PC-3 (cell line): ENCODE measurements around the gene ACP3. TPM values are rescaled to one million over a fixed set of nuclear protein-coding genes. Genes with fewer than 3 reads are reported as not detected.

Experiments used
- ATAC-seq: fragments of 200-7000 bp; cut with Tn5 transposase; 2 replicates; pipeline ENCODE4 v1.9.1; 2020; ENCODE audit warnings: mild to moderate bottlenecking, moderate library complexity
- BruUV-seq: library from RNA; stranded (reverse); fragments of 400-500 nt; replicated peaks from 2 replicates; lab custom pipeline; 2021; lab: Mats Ljungman, UMichigan
- CTCF ChIA-PET: fragments of 300-600 bp; sonication (Branson Sonifier 250); formaldehyde crosslinking; loops from one replicate; lab custom pipeline; 2022; ENCODE audit warnings: antibody characterized with exemption; lab: Charles Lee
- POLR2A ChIA-PET: fragments of 300-600 bp; sonication (Branson Sonifier 250); formaldehyde crosslinking; loops from one replicate; lab custom pipeline; 2022; ENCODE audit warnings: antibody characterized with exemption; ENCODE audit not compliant: unreplicated experiment; lab: Charles Lee
- DNase-seq: peaks from one replicate; pipeline ENCODE4 v3.0.0-alpha.2; 2015
- H2AFZ ChIP-seq: fragments of 300-600 bp; sonication (generic); 2 replicates; pipeline ENCODE4 v1.6.0; 2016; ENCODE audit warnings: antibody characterized with exemption, low read length
- H3F3A ChIP-seq: fragments of 300-600 bp; sonication (generic); one replicate; pipeline ENCODE4 v1.6.0; 2017; ENCODE audit warnings: antibody characterized with exemption, low read length, control low read depth, mild to moderate bottlenecking; ENCODE audit not compliant: unreplicated experiment
- H3K27ac ChIP-seq: fragments of 300-600 bp; sonication (generic); 2 replicates; pipeline ENCODE4 v1.5.1; 2016; ENCODE audit warnings: mild to moderate bottlenecking, low read length
- H3K27me3 ChIP-seq: fragments of 300-600 bp; sonication (generic); 2 replicates; pipeline ENCODE4 v1.6.1; 2016; ENCODE audit warnings: low read length, mixed read lengths
- H3K36me3 ChIP-seq: fragments of 300-600 bp; sonication (generic); 2 replicates; pipeline ENCODE4 v1.6.1; 2016; ENCODE audit warnings: low read depth, mixed run types, low read length, mixed read lengths
- H3K4me1 ChIP-seq: fragments of 300-600 bp; sonication (generic); 2 replicates; pipeline ENCODE4 v1.5.1; 2016; ENCODE audit warnings: low read length; ENCODE audit not compliant: insufficient read depth
- H3K4me2 ChIP-seq: fragments of 300-600 bp; sonication (generic); 2 replicates; pipeline ENCODE4 v1.6.0; 2016; ENCODE audit warnings: low read length
- H3K4me3 ChIP-seq: fragments of 300-600 bp; sonication (generic); 2 replicates; pipeline ENCODE4 v1.5.1; 2016; ENCODE audit warnings: mild to moderate bottlenecking, low read length, mixed read lengths
- H3K79me2 ChIP-seq: fragments of 300-600 bp; sonication (generic); 2 replicates; pipeline ENCODE4 v1.6.1; 2017; ENCODE audit warnings: low read length, mixed read lengths
- H3K9ac ChIP-seq: fragments of 300-600 bp; sonication (generic); 2 replicates; pipeline ENCODE4 v1.6.0; 2016; ENCODE audit warnings: mild to moderate bottlenecking, low read length
- H3K9me2 ChIP-seq: fragments of 300-600 bp; sonication (generic); replicated peaks from 2 replicates; pipeline ENCODE4 v1.6.1; 2016; ENCODE audit warnings: mixed run types, low read length, mixed read lengths
- H3K9me3 ChIP-seq: fragments of 300-600 bp; sonication (generic); 2 replicates; pipeline ENCODE4 v1.6.1; 2016; ENCODE audit warnings: low read length, mixed read lengths
- H4K20me1 ChIP-seq: fragments of 300-600 bp; sonication (generic); 2 replicates; pipeline ENCODE4 v1.6.1; 2016; ENCODE audit warnings: low read length, mixed read lengths
- EZH2 ChIP-seq: fragments of 300-600 bp; sonication (generic); IDR thresholded peaks from one replicate; pipeline ENCODE4 v1.6.1; 2017; ENCODE audit warnings: antibody characterized with exemption, mild to moderate bottlenecking, low read length; ENCODE audit not compliant: unreplicated experiment
- EZH2phosphoT487 ChIP-seq: fragments of 300-600 bp; sonication (generic); IDR thresholded peaks from 2 replicates; pipeline ENCODE4 v1.6.1; 2018; ENCODE audit warnings: mild to moderate bottlenecking, antibody characterized with exemption, low read length, borderline replicate concordance
- intact Hi-C: fragments of 100-400 bp; cut with micrococcal nuclease; formaldehyde crosslinking; loops from 2 replicates; pipeline ENCODE4 v1.9.0; 2023
- total RNA-seq: library from RNA; depleted of rRNA; stranded (reverse); fragments of >200 nt; gene quantifications from 2 replicates; pipeline ENCODE4 v1.2.3, GENCODE V29; 2014
- TF ChIP-seq, protein P1 (sequence below): fragments of 300-600 bp; sonication (generic); conservative IDR thresholded peaks from 2 replicates; pipeline ENCODE4 v1.5.1; 2017; ENCODE audit warnings: antibody characterized with exemption, low read depth, mild to moderate bottlenecking, low read length

The ACP3 gene
- total RNA-seq, 1 experiment from 2014 or later, result 0.15 TPM

GRCh38 chr3:132332508-132332907 is 15.3 kb downstream of the ACP3 start:
- no peaks in the 10 kb centered on the region for H3K36me3 ChIP-seq
- no peak overlapping the region for H3K9ac ChIP-seq
- H3K4me3 ChIP-seq, result no peak overlapping the region
- intact Hi-C loops, result no loop called here
- H4K20me1 ChIP-seq, result no peaks in the 10 kb centered on the region
- peaks cover 4% of the 10 kb centered on the region for H3K4me1 ChIP-seq
- no peaks in the 10 kb centered on the region for H3K9me2 ChIP-seq
- no peaks in the 10 kb centered on the region for H3K79me2 ChIP-seq
- no peak overlapping the region for H3K27ac ChIP-seq
- ATAC-seq (no peak), DNase-seq (no peak)
- no peak overlapping the region for H3K4me2 ChIP-seq
- no peaks in the 10 kb centered on the region for H3K27me3 ChIP-seq
- no peaks in the 10 kb centered on the region for H3K9me3 ChIP-seq
- POLR2A ChIA-PET, result no interaction called here
- CTCF ChIA-PET, result no interaction called here
- H3F3A ChIP-seq, result no peaks in the 10 kb centered on the region
- H2AFZ ChIP-seq, result no peak overlapping the region
- TF ChIP-seq EZH2, result no peak
- no peak for TF ChIP-seq EZH2phosphoT487
- TF ChIP-seq, protein P1, sequence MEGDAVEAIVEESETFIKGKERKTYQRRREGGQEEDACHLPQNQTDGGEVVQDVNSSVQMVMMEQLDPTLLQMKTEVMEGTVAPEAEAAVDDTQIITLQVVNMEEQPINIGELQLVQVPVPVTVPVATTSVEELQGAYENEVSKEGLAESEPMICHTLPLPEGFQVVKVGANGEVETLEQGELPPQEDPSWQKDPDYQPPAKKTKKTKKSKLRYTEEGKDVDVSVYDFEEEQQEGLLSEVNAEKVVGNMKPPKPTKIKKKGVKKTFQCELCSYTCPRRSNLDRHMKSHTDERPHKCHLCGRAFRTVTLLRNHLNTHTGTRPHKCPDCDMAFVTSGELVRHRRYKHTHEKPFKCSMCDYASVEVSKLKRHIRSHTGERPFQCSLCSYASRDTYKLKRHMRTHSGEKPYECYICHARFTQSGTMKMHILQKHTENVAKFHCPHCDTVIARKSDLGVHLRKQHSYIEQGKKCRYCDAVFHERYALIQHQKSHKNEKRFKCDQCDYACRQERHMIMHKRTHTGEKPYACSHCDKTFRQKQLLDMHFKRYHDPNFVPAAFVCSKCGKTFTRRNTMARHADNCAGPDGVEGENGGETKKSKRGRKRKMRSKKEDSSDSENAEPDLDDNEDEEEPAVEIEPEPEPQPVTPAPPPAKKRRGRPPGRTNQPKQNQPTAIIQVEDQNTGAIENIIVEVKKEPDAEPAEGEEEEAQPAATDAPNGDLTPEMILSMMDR, result no peak
- no TSS peak for BruUV-seq

- Histone ChIP-seq H2AFZ (no peak overlapping the region), H3K27me3 (no peaks in the 10 kb centered on the region)
- POLR2A ChIA-PET, result no interaction called here
These were observed 24.5 kb downstream of the ACP3 start for GRCh38 chr3:132341746-132342145.

GRCh38 chr3:132342183-132342582 is 25.0 kb downstream of the ACP3 start:
- TF ChIP-seq, protein P1, result peak; percentile 57
- TF ChIP-seq EZH2, result no peak

More at GRCh38 chr3:132341746-132342145, 24.5 kb downstream of the ACP3 start:
- no peaks in the 10 kb centered on the region for H3K36me3 ChIP-seq
- peaks cover 5% of the 10 kb centered on the region for H3F3A ChIP-seq
- no peak overlapping the region for H3K27ac ChIP-seq
- H3K9ac ChIP-seq, result no peak overlapping the region
- intact Hi-C loops, result loop anchor here (2.0 to 10.0 kb wide), 3 partner anchors 25 to 193 kb away; partner anchors contain the start of gene ACP3
- ATAC-seq (no peak), DNase-seq (no peak)
- TF ChIP-seq EZH2phosphoT487, result no peak
- TF ChIP-seq, protein P1, result no peak
- TF ChIP-seq EZH2, result no peak
- BruUV-seq, result no TSS peak
- H3K9me3 ChIP-seq, result no peaks in the 10 kb centered on the region
- no peak overlapping the region for H3K4me3 ChIP-seq
- no peaks in the 10 kb centered on the region for H3K79me2 ChIP-seq
- no peaks in the 10 kb centered on the region for H3K9me2 ChIP-seq
- peaks cover 36% of the 10 kb centered on the region for H3K4me1 ChIP-seq
- H3K4me2 ChIP-seq, result no peak overlapping the region
- CTCF ChIA-PET, result interaction anchor here (0.6 to 1.8 kb wide), 5 partner anchors 10 to 87 kb away, joined by 5 to 33 read pairs (median 8); no protein-coding TSS in a partner anchor
- no peaks in the 10 kb centered on the region for H4K20me1 ChIP-seq

More at GRCh38 chr3:132342183-132342582, 25.0 kb downstream of the ACP3 start:
- Histone ChIP-seq H3K79me2 (no peaks in the 10 kb centered on the region), H4K20me1 (no peaks in the 10 kb centered on the region), H3K27ac (no peak overlapping the region), H3K4me1 (peaks cover 40% of the 10 kb centered on the region), H3K4me2 (no peak overlapping the region), H2AFZ (no peak overlapping the region), H3K9me2 (no peaks in the 10 kb centered on the region), H3K9ac (no peak overlapping the region), H3K9me3 (no peaks in the 10 kb centered on the region), H3K4me3 (no peak overlapping the region), H3K27me3 (no peaks in the 10 kb centered on the region), H3K36me3 (no peaks in the 10 kb centered on the region), H3F3A (peaks cover 5% of the 10 kb centered on the region)
- ChIA-PET CTCF (interaction anchor here (0.5 to 1.8 kb wide), 8 partner anchors 11 to 137 kb away, joined by 3 to 33 read pairs (median 8); partner anchors contain the start of gene ACP3), POLR2A (no interaction called here)
- intact Hi-C loops, result loop anchor here (2.0 to 10.0 kb wide), 3 partner anchors 25 to 193 kb away; partner anchors contain the start of gene ACP3
- DNase-seq (peak; percentile 51), ATAC-seq (peak; percentile 78)
- no TSS peak for BruUV-seq
